NCI-H1105 treated with DMSO at 0.1 percent for 48 hours (cell line): ENCODE data around the gene PRAMEF18.
"Not testable (repeated sequence)": the region's sequence is repeated elsewhere in the genome, so short reads cannot be mapped to it uniquely, and the experiment has no call there.

Experiments used
- DNase-seq: peaks from one replicate; lab custom pipeline; 2025; lab: John Stamatoyannopoulos, UW

PRAMEF18 gene

GRCh38 chr1:13225675-13226204, at the start of gene PRAMEF18:
Gene PRAMEF18, minus strand, starts transcription at chr1:13226154. Its CDS starts 48 bp downstream, at chr1:13226106.
- DNase-seq = not testable (repeated sequence)

- DNase-seq = not testable (repeated sequence)
Observed at GRCh38 chr1:13265124-13265523, 39.2 kb upstream of the PRAMEF18 start.

- not testable (repeated sequence) for DNase-seq
Observed at GRCh38 chr1:13253898-13254297, 27.9 kb upstream of the PRAMEF18 start, which contains the start of gene PRAMEF5. Gene PRAMEF5, plus strand, starts transcription at chr1:13254198. Its CDS starts 5,071 bp downstream, at chr1:13259269.

GRCh38 chr1:13247122-13247521, 21.2 kb upstream of the PRAMEF18 start:
- not testable (repeated sequence) for DNase-seq

GRCh38 chr1:13246554-13246871, 20.6 kb upstream of the PRAMEF18 start:
- not testable (repeated sequence) for DNase-seq

- DNase-seq = not testable (repeated sequence)
Observed at GRCh38 chr1:13245841-13246553, 20.0 kb upstream of the PRAMEF18 start.

GRCh38 chr1:13243536-13244263, 17.7 kb upstream of the PRAMEF18 start:
- not testable (repeated sequence) for DNase-seq

GRCh38 chr1:13239633-13240032, 13.7 kb upstream of the PRAMEF18 start:
- not testable (repeated sequence) for DNase-seq

- DNase-seq = not testable (repeated sequence)
Observed at GRCh38 chr1:13237572-13237971, 11.6 kb upstream of the PRAMEF18 start.

GRCh38 chr1:13234057-13234456, 8.1 kb upstream of the PRAMEF18 start:
- not testable (repeated sequence) for DNase-seq

- not testable (repeated sequence) for DNase-seq
Observed at GRCh38 chr1:13232056-13232455, 6.1 kb upstream of the PRAMEF18 start.

GRCh38 chr1:13231061-13231750, 5.3 kb upstream of the PRAMEF18 start:
- DNase-seq = not testable (repeated sequence)

GRCh38 chr1:13230601-13231000, 4.6 kb upstream of the PRAMEF18 start:
- DNase-seq = not testable (repeated sequence)

- DNase-seq = not testable (repeated sequence)
Observed at GRCh38 chr1:13230096-13230495, 4.1 kb upstream of the PRAMEF18 start.

GRCh38 chr1:13228343-13228781, 2.4 kb upstream of the PRAMEF18 start:
- peak; percentile 5 for DNase-seq

- DNase-seq = not testable (repeated sequence)
Observed at GRCh38 chr1:13227271-13228055, 1.5 kb upstream of the PRAMEF18 start.

GRCh38 chr1:13224480-13225060, 1.4 kb downstream of the PRAMEF18 start:
- no peak for DNase-seq

GRCh38 chr1:13222788-13223187, 3.2 kb downstream of the PRAMEF18 start:
- not testable (repeated sequence) for DNase-seq

- not testable (repeated sequence) for DNase-seq
Observed at GRCh38 chr1:13219203-13219602, 6.8 kb downstream of the PRAMEF18 start.

- DNase-seq = not testable (repeated sequence)
Observed at GRCh38 chr1:13216619-13217018, 9.3 kb downstream of the PRAMEF18 start.

GRCh38 chr1:13208712-13209111, 17.2 kb downstream of the PRAMEF18 start:
- DNase-seq = not testable (repeated sequence)
